IPS-11a (cell line): Measurements from ENCODE around the gene KDM4F.

Experiments used
- H3K4me3 ChIP-seq: one replicate; pipeline ENCODE4 v1.5.1; 2013; ENCODE audit warnings: low read depth, low read length, control low read depth

KDM4F gene

DNA sequence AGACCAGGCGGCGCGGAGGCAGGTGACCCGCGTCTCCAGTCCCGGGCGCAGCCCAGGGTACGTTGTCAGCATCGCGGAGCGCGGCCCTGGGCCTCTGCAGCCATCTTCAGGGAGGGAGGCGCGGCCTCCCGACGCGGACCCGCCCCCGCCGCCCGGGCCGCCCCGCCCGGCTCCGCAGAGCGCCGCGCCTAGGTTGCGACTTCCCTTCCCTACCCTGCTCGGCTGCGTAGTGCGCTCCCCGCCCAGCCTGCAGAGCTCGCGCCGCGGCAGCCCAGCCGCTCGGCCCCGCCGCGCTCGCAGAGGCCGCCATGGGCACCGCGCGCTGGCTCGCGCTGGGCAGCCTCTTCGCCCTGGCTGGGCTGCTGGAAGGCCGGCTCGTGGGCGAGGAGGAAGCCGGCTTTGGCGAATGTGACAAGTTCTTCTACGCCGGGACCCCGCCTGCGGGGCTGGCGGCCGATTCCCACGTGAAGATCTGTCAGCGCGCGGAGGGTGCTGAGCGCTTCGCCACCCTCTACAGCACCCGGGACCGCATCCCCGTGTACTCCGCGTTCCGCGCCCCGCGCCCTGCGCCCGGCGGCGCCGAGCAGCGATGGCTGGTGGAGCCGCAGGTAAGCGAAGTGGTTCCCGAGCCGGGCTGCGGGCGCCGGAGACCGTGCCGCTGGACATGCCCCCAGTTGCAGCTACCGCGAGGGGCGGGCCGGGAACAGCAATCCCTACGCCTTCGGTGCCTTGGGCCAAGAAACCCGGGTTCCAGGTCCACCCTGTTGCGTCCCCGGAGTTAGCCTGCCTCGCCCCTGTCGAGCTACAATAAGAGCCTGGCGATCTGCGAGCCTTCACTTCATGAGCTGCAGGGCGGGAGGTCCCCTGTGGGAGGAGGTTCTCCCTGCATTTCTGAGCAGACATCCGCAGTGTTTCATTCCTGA is 40.7 kb downstream of the KDM4F start, which contains the start of gene ENDOD1:
TSS of gene ENDOD1 (plus strand) at position 227 of the 923 bp plus-strand sequence. CDS start at position 309, 82 bp downstream.
- H3K4me3 ChIP-seq = peak within 1 kb of the TSS; percentile 67

DNA sequence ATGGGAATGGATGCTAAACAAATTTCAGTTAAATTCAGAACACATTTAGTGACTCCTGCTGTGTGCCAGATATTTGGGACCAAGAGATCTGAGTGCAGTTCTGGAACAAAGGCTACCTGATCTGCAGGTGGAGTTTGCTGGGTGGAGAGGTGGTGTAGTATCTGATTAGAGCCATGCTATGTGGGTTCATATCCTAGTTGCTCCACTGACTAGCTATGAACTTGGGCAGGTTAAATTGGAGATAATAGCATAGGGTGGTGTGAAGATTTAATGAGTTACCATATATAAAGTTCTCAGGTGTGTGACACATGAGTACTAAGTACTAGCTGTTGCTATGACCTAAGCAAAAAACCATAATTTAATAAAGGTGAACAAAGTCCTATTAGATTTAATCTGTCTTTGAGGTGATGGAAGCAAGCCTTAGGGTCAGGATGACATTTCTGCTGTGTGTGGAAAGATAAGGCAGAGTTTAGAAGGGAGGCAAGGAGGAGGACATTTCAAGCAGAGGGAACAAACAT is 42.5 kb downstream of the KDM4F start:
- no peak overlapping the region for H3K4me3 ChIP-seq

DNA sequence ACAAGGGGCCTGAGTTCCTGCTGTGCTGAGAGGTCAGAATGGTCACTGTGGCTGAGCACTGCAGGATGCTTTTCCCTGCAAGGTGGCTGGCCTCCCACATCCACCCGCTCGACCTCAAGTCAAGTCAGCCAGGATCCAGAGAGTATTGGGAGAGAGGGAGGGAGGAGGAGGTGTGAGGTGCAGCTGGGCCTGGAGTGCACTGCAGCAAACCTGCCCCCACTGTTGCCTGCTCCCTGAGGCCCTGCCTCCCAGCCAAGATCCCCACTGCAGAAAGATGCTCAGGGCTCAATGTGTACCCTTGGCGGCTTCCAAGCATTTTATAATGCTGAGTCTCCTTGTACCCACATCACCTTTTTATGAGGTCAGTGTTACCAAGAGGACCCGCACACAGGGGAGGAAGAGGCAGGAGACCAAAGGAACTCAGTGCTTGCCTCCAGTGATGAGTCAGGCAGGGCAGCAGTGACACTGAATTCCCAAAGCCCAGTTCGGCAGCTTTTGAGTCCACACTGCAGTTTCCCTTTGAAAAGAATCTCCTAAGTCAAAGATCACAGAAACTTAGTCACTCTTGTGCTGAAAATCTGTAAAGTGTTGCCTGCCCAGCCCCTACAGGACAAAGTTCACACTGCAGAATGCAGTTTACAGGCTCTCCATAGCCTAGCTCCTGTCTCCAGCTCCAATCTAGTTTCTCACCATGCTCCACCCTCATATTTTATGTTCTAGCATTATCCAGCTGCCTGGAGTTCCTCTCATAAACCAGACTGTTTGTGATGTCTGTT is 43.5 kb downstream of the KDM4F start:
- no peak overlapping the region for H3K4me3 ChIP-seq

DNA sequence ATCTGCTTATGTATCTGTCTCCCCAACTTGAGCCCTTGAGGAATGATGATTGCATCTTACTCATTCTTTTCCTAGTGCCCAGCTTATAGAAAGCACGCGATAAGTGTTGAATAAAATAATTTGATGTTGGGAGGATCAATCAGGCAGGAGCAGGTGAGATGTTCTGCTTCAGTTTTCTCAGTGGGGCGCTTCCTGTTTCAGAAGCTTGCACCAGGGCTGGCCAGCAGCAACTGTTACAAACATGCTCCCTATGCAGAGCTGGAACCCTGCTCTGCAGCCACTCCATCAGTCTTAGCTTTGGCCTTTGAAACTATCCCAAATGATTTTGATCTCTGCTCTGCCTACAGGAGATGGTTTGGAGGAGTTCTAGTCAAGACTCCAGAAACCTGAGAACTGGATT is 44.3 kb downstream of the KDM4F start:
- no peak overlapping the region for H3K4me3 ChIP-seq

DNA sequence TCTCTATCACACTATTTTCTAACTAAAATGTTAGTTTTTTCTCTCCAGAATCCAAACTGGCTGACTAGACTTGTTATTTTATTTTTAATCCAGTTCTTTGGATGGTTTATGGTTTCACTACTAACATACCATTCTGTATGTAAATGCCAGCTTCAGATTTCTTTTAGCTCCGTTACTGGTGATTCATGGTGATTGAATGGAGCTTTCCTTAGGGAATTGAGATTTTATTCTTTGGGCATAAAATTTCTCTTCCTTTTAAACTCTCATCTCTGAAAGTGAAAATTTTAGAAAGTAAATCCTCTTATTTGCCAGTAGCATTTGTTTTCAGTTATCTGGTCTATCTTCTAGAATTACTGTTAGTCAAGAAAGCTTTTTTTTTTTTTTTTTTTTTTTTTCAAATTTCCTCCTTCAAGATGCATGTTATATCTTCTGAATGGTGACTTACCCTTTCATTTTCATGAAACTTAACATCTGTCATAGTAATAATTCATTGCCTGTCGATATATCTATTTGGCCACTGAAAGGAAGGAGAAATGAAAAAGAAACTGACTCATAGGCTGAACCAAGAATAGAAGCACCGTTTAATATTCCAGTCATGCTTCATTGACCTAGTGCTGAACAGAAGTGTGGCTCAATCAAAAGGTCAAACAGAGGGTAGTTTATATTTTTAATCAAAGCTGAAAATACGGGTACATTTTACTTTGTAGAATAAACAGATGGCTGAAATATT is 46.8 kb downstream of the KDM4F start:
- no peak overlapping the region for H3K4me3 ChIP-seq

DNA sequence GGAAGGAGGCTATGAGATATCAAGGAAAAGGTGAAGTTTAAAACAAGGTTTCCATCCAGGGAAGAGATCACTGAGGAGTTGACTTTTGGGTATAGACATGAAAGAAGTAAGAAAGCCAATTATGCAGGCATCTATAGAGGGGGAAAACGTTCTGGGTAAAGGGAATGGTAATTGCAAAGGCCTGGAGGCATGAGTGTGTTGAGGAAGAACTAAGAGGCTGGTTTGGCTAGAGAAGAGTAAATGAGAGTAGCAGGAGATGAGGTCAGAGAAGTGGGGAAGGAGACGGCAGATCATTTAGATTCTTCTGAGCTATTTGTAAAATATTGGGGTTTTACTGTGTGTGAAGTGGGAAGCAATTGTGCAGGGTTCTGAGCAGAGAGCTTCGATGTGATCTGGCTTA is 48.0 kb downstream of the KDM4F start:
- no peak overlapping the region for H3K4me3 ChIP-seq

DNA sequence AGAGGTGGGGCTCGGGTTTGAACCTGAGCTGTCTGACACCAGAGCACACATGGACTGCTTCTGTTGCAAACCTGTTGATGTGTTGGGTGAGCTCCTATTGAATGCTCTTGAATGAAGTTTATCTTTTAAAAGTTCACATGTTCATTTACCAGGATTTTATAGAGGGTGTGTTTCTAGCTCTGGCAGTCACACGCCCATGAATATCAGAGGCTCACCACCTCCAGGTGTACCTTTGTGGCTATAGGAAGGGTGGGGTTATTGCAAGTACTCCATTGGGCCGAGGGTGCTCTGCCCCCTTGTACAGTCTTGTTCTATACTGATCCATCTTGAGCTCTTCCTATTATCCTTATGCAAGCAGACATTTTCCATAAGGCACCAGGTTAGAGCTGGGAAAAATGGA is 49.6 kb downstream of the KDM4F start:
- H3K4me3 ChIP-seq = no peak overlapping the region

DNA sequence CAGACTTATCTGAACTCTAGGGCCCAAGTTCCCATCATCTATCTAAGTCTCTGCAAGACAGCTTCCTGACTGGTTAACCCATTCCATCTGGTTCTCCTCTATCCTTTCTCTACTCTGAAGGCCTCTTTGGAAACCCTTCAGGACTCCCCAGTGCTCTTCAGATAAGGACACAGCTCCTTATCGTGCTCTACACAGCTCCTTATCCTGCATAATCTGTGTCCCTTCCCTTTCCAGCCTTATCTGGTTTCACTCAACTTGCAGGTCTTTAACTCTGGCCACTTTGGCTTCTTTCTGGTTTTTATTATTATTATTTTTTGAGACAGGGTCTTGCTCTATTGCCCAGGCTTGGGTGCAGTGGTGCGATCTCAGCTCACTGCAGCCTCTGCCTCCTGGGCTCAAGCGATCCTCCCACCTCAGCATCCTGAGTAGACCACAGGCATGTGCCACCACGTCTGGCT is 51.0 kb downstream of the KDM4F start:
- H3K4me3 ChIP-seq = no peak overlapping the region
